ENCODE data around the gene BCL7A. TPM values are rescaled to one million over a fixed set of nuclear protein-coding genes. Genes with fewer than 3 reads are reported as not detected.
"Not testable (repeated sequence)": the region's sequence is repeated elsewhere in the genome, so short reads cannot be mapped to it uniquely, and the experiment has no call there.

BCL7A gene
- total RNA-seq, 1 donor from 2014 or later: 11.2 TPM

- TF ChIP-seq CTCF (IDR thresholded peaks at IDR 0.05; ENCODE audit: borderline replicate concordance): no peak
- no peak overlapping the region for H3K4me3 ChIP-seq
- no peaks in the 10 kb centered on the region for H3K9me3 ChIP-seq (replicated peaks)
- intact Hi-C loops (cut with micrococcal nuclease): no loop called here
- no peak for DNase-seq
- peaks cover 30% of the 10 kb centered on the region for H3K36me3 ChIP-seq
- H3K27ac ChIP-seq (replicated peaks): peak overlapping the region; percentile 91
- no peaks in the 10 kb centered on the region for H3K27me3 ChIP-seq (ENCODE audit: low read depth)
- H3K4me1 ChIP-seq: peaks cover 30% of the 10 kb centered on the region
Observed at GRCh38 chr12:122050706-122051105, 29.0 kb downstream of the BCL7A start.

GRCh38 chr12:122051231-122051876 is 29.7 kb downstream of the BCL7A start:
- H3K4me3 ChIP-seq: peak overlapping the region; percentile 17
- peaks cover 30% of the 10 kb centered on the region for H3K4me1 ChIP-seq
- intact Hi-C loops (cut with micrococcal nuclease): no loop called here
- H3K27me3 ChIP-seq (ENCODE audit: low read depth): no peaks in the 10 kb centered on the region
- DNase-seq: peak; percentile 56
- H3K36me3 ChIP-seq: peaks cover 27% of the 10 kb centered on the region
- peak overlapping the region; percentile 91 for H3K27ac ChIP-seq (replicated peaks)
- TF ChIP-seq CTCF (IDR thresholded peaks at IDR 0.05; ENCODE audit: borderline replicate concordance): no peak
- no peaks in the 10 kb centered on the region for H3K9me3 ChIP-seq (replicated peaks)

- Histone ChIP-seq H3K4me1 (peaks cover 30% of the 10 kb centered on the region), H3K27me3 (ENCODE audit: low read depth) (no peaks in the 10 kb centered on the region), H3K9me3 (replicated peaks) (no peaks in the 10 kb centered on the region), H3K36me3 (peaks cover 27% of the 10 kb centered on the region), H3K4me3 (no peak overlapping the region), H3K27ac (replicated peaks) (peak overlapping the region; percentile 91)
- no peak for TF ChIP-seq CTCF (IDR thresholded peaks at IDR 0.05; ENCODE audit: borderline replicate concordance)
- intact Hi-C loops (cut with micrococcal nuclease): no loop called here
- DNase-seq: no peak
Observed at GRCh38 chr12:122052285-122052684, 30.6 kb downstream of the BCL7A start.

- DNase-seq: no peak
- no peaks in the 10 kb centered on the region for H3K9me3 ChIP-seq (replicated peaks)
- H3K27me3 ChIP-seq (ENCODE audit: low read depth): no peaks in the 10 kb centered on the region
- intact Hi-C loops (cut with micrococcal nuclease): loop anchor here (2.0 kb wide), 1 partner anchor 68 kb away; no protein-coding TSS in a partner anchor
- no peak overlapping the region for H3K4me3 ChIP-seq
- H3K4me1 ChIP-seq: peaks cover 37% of the 10 kb centered on the region
- TF ChIP-seq CTCF (IDR thresholded peaks at IDR 0.05; ENCODE audit: borderline replicate concordance): no peak
- H3K27ac ChIP-seq (replicated peaks): no peak overlapping the region
- H3K36me3 ChIP-seq: peaks cover 41% of the 10 kb centered on the region
Observed at GRCh38 chr12:122054842-122055520, 33.3 kb downstream of the BCL7A start.

GRCh38 chr12:122056406-122056805 is 34.7 kb downstream of the BCL7A start:
- DNase-seq; H3K9me3 ChIP-seq (replicated peaks); H3K4me3 ChIP-seq; H3K27me3 ChIP-seq (ENCODE audit: low read depth); H3K27ac ChIP-seq (replicated peaks); intact Hi-C loops (cut with micrococcal nuclease): not testable (repeated sequence)
- Histone ChIP-seq H3K4me1 (peaks cover 30% of the 10 kb centered on the region), H3K36me3 (peaks cover 47% of the 10 kb centered on the region)

All from left ventricle myocardium inferior (tissue), 1 donor.